Measurements from ENCODE around the gene KLRB1. TPM values are rescaled to one million over a fixed set of nuclear protein-coding genes. Genes with fewer than 3 reads are reported as not detected.

KLRB1 gene
- total and polyA plus RNA-seq, 2 of the 13 experiments (the other 11 are each of a cell fraction or from before 2014, with no cell fraction given): not detected

DNA sequence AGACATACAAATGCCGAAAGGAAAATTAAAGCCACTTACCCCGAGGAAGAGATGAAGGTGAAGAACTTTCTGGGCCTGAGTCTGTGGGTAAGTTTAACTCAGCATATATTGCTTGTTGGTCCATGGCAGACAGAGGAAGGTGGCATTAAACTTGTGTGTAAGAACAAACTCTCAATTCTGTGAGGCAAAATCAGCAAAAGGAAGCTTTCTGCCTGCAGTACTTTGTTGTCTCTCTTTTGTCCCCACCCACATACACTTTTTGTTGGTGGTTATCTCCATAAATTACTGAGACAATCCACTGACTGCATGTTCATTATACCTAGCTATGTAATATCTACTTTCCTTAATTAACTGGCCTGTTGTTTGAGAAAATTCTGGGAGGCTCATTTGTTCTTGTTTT, at the start of gene KLRB1 (continued):
- TF ChIP-seq, protein P1, sequence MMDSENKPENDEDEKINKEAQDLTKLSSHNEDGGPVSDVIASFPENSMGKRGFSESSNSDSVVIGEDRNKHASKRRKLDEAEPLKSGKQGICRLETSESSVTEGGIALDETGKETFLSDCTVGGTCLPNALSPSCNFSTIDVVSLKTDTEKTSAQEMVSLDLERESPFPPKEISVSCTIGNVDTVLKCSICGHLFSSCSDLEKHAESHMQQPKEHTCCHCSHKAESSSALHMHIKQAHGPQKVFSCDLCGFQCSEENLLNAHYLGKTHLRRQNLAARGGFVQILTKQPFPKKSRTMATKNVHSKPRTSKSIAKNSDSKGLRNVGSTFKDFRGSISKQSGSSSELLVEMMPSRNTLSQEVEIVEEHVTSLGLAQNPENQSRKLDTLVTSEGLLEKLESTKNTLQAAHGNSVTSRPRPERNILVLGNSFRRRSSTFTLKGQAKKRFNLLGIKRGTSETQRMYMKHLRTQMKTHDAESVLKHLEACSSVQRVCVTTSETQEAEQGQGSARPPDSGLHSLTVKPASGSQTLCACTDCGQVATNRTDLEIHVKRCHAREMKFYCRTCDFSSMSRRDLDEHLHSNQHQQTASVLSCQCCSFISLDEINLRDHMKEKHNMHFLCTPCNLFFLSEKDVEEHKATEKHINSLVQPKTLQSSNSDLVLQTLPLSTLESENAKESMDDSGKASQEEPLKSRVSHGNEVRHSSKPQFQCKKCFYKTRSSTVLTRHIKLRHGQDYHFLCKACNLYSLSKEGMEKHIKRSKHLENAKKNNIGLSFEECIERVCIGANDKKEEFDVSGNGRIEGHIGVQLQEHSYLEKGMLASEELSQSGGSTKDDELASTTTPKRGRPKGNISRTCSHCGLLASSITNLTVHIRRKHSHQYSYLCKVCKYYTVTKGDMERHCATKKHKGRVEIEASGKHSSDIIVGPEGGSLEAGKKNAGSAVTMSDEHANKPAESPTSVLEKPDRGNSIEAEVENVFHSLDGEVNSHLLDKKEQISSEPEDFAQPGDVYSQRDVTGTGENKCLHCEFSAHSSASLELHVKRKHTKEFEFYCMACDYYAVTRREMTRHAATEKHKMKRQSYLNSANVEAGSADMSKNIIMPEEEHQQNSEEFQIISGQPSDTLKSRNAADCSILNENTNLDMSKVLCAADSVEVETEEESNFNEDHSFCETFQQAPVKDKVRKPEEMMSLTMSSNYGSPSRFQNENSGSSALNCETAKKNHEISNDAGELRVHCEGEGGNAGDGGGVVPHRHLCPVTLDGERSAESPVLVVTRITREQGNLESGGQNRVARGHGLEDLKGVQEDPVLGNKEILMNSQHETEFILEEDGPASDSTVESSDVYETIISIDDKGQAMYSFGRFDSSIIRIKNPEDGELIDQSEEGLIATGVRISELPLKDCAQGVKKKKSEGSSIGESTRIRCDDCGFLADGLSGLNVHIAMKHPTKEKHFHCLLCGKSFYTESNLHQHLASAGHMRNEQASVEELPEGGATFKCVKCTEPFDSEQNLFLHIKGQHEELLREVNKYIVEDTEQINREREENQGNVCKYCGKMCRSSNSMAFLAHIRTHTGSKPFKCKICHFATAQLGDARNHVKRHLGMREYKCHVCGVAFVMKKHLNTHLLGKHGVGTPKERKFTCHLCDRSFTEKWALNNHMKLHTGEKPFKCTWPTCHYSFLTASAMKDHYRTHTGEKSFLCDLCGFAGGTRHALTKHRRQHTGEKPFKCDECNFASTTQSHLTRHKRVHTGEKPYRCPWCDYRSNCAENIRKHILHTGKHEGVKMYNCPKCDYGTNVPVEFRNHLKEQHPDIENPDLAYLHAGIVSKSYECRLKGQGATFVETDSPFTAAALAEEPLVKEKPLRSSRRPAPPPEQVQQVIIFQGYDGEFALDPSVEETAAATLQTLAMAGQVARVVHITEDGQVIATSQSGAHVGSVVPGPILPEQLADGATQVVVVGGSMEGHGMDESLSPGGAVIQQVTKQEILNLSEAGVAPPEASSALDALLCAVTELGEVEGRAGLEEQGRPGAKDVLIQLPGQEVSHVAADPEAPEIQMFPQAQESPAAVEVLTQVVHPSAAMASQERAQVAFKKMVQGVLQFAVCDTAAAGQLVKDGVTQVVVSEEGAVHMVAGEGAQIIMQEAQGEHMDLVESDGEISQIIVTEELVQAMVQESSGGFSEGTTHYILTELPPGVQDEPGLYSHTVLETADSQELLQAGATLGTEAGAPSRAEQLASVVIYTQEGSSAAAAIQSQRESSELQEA (CRISPR knock-in tag; IDR thresholded peaks at IDR 0.05; ENCODE audit: not compliant biosample characterization): no peak

- ATAC-seq: no peak
- intact Hi-C loops (cut with micrococcal nuclease; ENCODE audit: unreplicated experiment): no loop called here
- Histone ChIP-seq H3K4me3 (replicated peaks in 1 of 3; ENCODE audit: insufficient read depth in 1 of 3, low read depth in 2 of 3, low read length in 3 of 3) (no peak overlapping the region; a peak in 1 of 6 replicates), H3K27me3 (ENCODE audit: control insufficient read depth in 1 of 2, insufficient read depth in 2 of 2, low read length in 2 of 2) (no peaks in the 10 kb centered on the region; a peak in 1 of 5 replicates), H3K4me2 (ENCODE audit: low read depth, low read length) (peak overlapping the region; percentile 83), H3K27ac (ENCODE audit: extremely low read length, insufficient read depth, low read length) (peak overlapping the region; percentile 82), H3K4me1 (ENCODE audit: insufficient read depth, low read length) (peaks cover 50% of the 10 kb centered on the region), H4K20me1 (ENCODE audit: insufficient read depth, low read length) (no peaks in the 10 kb centered on the region; the same call in 1 of the 2 replicates), H3K79me2 (ENCODE audit: insufficient read depth, low read length) (peaks cover 38% of the 10 kb centered on the region), H2AFZ (ENCODE audit: low read length) (no peak overlapping the region), H3K36me3 (replicated peaks in 1 of 2; ENCODE audit: control insufficient read depth in 1 of 2, insufficient read depth in 2 of 2, low read length in 2 of 2) (peaks cover 1 to 12% of the 10 kb centered on the region in 2 experiments), H3K9ac (ENCODE audit: insufficient read depth, low read depth, low read length) (no peak overlapping the region), H3K9me3 (ENCODE audit: low read length) (no peaks in the 10 kb centered on the region)
- no TSS peak for BruUV-seq (replicated peaks)
- no peak for FAIRE-seq
- 89% methylated on average over 3 of the region's 3 CpGs for WGBS (ENCODE audit: low lambda C conversion rate)
- in situ Hi-C loops (cut with HindIII; ENCODE audit: extremely low pct_ligation_motif_present, low pct_unique_long_range_greater_than_20kb): no loop called here
- DNase-seq (ENCODE audit: low spot score): no peak
- ChIA-PET CTCF (ENCODE audit: low intra/inter-chr PET ratio, low total read pairs) (no interaction called here), POLR2A (no interaction called here)
- 0 out of 2 replicates have a peak, but pooled peaks have one; percentile 35 for TF ChIP-seq ZBTB33 (CRISPR knock-in tag; IDR thresholded peaks at IDR 0.05)
- no peak for TF ChIP-seq ZNF883 (CRISPR knock-in tag; IDR thresholded peaks at IDR 0.05; ENCODE audit: not compliant biosample characterization)
- 0 out of 2 replicates have a peak, but pooled peaks have one; percentile 30 for TF ChIP-seq ZMYM4 (CRISPR knock-in tag; IDR thresholded peaks at IDR 0.05)
- TF ChIP-seq, protein P2, sequence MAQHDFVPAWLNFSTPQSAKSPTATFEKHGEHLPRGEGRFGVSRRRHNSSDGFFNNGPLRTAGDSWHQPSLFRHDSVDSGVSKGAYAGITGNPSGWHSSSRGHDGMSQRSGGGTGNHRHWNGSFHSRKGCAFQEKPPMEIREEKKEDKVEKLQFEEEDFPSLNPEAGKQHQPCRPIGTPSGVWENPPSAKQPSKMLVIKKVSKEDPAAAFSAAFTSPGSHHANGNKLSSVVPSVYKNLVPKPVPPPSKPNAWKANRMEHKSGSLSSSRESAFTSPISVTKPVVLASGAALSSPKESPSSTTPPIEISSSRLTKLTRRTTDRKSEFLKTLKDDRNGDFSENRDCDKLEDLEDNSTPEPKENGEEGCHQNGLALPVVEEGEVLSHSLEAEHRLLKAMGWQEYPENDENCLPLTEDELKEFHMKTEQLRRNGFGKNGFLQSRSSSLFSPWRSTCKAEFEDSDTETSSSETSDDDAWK (CRISPR knock-in tag; IDR thresholded peaks at IDR 0.05): no peak
- no peak for TF ChIP-seq GLI4 (CRISPR knock-in tag; IDR thresholded peaks at IDR 0.05; ENCODE audit: borderline replicate concordance)
- TF ChIP-seq ZGPAT (CRISPR knock-in tag; IDR thresholded peaks at IDR 0.05): no peak
- no peak for TF ChIP-seq CBX5 (CRISPR knock-in tag; IDR thresholded peaks at IDR 0.05; ENCODE audit: borderline replicate concordance)
- TF ChIP-seq KDM2A (CRISPR knock-in tag; IDR thresholded peaks at IDR 0.05; ENCODE audit: borderline replicate concordance, low read depth): no peak
Measured at GRCh38 chr12:9651265-9651729, 43.6 kb upstream of the KLRB1 start.

All from HepG2 (cell line).